Esophagus muscularis mucosa (tissue), 4 donors: Measurements from ENCODE around the gene KRT23. TPM values are rescaled to one million over a fixed set of nuclear protein-coding genes. Genes with fewer than 3 reads are reported as not detected.

Experiments used
- DNase-seq: peaks from one replicate; pipeline ENCODE4 v3.0.0-alpha.2; 2017; ENCODE audit errors: extremely low spot score
- H3K27ac ChIP-seq, 4 donors: fragments of 200-600 bp; sonication (generic); replicated peaks in 1 of 4; 1 replicate in 3 of 4; 2 replicates in 1 of 4; pipeline ENCODE4 v1.5.1; 2016 to 2019; ENCODE audit warnings: mild to moderate bottlenecking in 1 of 4
- H3K27me3 ChIP-seq, 4 donors: fragments of 200-600 bp; sonication (generic); one replicate each; pipeline versions ENCODE4 v1.5.1 to v1.6.0; 2016 to 2019
- H3K36me3 ChIP-seq, 4 donors: fragments of 200-600 bp; sonication (generic); one replicate each; pipeline ENCODE4 v1.5.1; 2016 to 2019
- H3K4me1 ChIP-seq, 4 donors: fragments of 200-600 bp; sonication (generic); one replicate each; pipeline ENCODE4 v1.5.1; 2016 to 2019
- H3K4me3 ChIP-seq, 4 donors: fragments of 200-600 bp; sonication (generic); 1 replicate in 2 of 4; 2 replicates in 2 of 4; pipeline ENCODE4 v1.5.1; 2016 to 2019; ENCODE audit warnings: mild to moderate bottlenecking in 4 of 4, moderate library complexity in 1 of 4
- H3K9me3 ChIP-seq, 4 donors: fragments of 200-600 bp; sonication (generic); 1 replicate in 3 of 4; 2 replicates in 1 of 4; pipeline ENCODE4 v1.5.1; 2016 to 2019
- EP300 ChIP-seq: sonication (generic); formaldehyde crosslinking; IDR thresholded peaks from one replicate; pipeline ENCODE4 v1.6.1; 2017; ENCODE audit warnings: antibody characterized with exemption
- POLR2A ChIP-seq: fragments of 450-650 bp; IDR thresholded peaks from one replicate; pipeline ENCODE4 v1.6.1; 2017; ENCODE audit warnings: antibody characterized with exemption, moderate library complexity, mild to moderate bottlenecking, low read depth
- POLR2AphosphoS5 ChIP-seq, 2 donors: sonication (generic); formaldehyde crosslinking; IDR thresholded peaks; one replicate each; pipeline ENCODE4 v1.6.1; 2017; ENCODE audit warnings: antibody characterized with exemption in 2 of 2
- WGBS: methylation state at CpG from one replicate; pipeline ENCODE4 v1.1.5; 2018; 5-methylcytosine and 5-hydroxymethylcytosine counted together
- intact Hi-C: fragments of 100-400 bp; cut with DNase I; formaldehyde crosslinking; loops from one replicate; pipeline ENCODE4 v1.15.1; 2023
- total RNA-seq, 4 donors: library from RNA; depleted of rRNA; stranded (reverse); fragments of >200 nt; gene quantifications; one replicate each; pipeline versions ENCODE4 v1.1.0 to v1.2.1, GENCODE V29; 2016
- TF ChIP-seq, protein P1 (sequence below), 3 experiments: fragments of 200-600 bp in 2 of 3; fragments of 450-650 bp in 1 of 3; sonication (generic) in 2 of 3; IDR thresholded peaks; one replicate each; pipeline ENCODE4 v1.5.1; 2017 to 2019; ENCODE audit warnings: antibody characterized with exemption in 3 of 3, mild to moderate bottlenecking in 2 of 3, moderate library complexity in 1 of 3

The KRT23 gene
- total RNA-seq, 4 donors from 2014 or later: 0.50 TPM; not detected in 3

DNA sequence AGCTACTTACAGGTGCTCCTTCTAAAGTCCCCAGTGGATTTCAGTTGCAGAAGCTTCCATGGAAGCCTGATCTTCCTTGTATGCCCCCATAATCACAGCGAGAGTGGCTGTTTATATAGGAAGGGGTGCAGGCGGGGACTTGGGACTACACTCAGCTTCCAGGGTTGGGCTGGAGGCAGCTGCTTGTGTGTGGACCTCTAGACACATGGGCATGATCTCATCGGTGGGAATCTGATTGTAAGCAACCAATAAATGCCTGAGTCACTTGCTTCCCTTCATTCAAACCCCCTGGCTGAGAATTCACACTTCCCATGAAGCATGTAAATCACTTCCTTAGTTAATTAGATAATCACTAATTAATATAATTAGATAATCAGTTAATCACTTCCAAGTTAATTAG is 51.4 kb downstream of the KRT23 start:
- intact Hi-C loops: no loop called here
- Histone ChIP-seq H3K36me3 (no peaks in the 10 kb centered on the region), H3K9me3 (no peaks in the 10 kb centered on the region), H3K27ac (no peak overlapping the region), H3K27me3 (peaks cover 0 to 25% (median 3%) of the 10 kb centered on the region in 4 donors), H3K4me3 (no peak overlapping the region), H3K4me1 (no peaks in the 10 kb centered on the region)
- DNase-seq: no peak
- TF ChIP-seq POLR2A (no peak), POLR2AphosphoS5 (IDR thresholded peaks at IDR 0.05) (no peak)
- 64% methylated on average over 3 of the region's 3 CpGs for WGBS

DNA sequence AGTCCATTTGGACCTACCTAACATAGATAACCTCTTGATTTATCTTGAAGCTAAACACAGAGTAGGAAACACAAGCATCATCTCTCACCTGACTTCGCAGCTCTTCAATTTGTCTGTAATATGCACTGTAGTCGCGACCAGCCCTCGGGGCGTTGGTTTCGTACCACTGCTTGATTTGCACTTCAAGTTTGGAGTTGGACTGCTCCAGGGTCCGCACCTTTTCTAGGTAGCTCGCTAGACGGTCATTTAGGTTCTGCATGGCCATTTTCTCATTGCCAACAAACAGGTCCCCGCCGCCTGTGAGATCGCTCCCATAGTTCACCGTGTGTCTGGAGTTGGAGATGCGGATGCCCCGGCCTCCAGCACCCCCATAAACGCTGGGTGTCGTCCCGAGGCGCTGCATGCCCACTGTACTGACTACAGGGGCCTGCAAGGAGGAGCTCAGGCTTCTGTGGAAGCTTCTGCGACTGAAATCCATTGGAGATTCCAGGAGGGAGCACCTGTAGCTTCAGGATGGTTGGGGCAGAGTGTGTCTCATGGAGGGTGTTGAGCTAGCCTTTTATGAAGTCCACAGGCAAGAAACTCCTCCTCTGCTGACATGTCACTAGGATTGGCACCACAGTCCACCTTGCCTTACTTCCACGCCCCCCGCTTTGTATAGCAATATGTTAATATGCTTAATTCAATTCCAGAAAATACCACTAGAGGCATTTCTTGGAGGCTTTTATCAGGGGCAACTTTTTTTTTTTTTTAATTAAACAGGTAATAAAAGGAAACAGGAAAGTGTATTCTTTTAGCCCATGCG is 52.5 kb downstream of the KRT23 start, which contains the start of gene KRT20:
TSS of gene KRT20 (minus strand) at position 535 of the 805 bp plus-strand sequence. CDS start at position 478, 57 bp downstream.
- Histone ChIP-seq H3K36me3 (no peaks in the 10 kb centered on the region), H3K4me3 (no peak within 1 kb of the TSS), H3K27ac (no peak within 1 kb of the TSS), H3K9me3 (no peaks in the 10 kb centered on the region), H3K4me1 (no peaks in the 10 kb centered on the region), H3K27me3 (peaks cover 0 to 24% (median 3%) of the 10 kb centered on the region in 4 donors)
- WGBS: 87% methylated on average over 22 of the region's 23 CpGs
- intact Hi-C loops: no loop called here
- no peak for DNase-seq
- TF ChIP-seq POLR2A: no peak
- TF ChIP-seq, protein P1, sequence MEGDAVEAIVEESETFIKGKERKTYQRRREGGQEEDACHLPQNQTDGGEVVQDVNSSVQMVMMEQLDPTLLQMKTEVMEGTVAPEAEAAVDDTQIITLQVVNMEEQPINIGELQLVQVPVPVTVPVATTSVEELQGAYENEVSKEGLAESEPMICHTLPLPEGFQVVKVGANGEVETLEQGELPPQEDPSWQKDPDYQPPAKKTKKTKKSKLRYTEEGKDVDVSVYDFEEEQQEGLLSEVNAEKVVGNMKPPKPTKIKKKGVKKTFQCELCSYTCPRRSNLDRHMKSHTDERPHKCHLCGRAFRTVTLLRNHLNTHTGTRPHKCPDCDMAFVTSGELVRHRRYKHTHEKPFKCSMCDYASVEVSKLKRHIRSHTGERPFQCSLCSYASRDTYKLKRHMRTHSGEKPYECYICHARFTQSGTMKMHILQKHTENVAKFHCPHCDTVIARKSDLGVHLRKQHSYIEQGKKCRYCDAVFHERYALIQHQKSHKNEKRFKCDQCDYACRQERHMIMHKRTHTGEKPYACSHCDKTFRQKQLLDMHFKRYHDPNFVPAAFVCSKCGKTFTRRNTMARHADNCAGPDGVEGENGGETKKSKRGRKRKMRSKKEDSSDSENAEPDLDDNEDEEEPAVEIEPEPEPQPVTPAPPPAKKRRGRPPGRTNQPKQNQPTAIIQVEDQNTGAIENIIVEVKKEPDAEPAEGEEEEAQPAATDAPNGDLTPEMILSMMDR (IDR thresholded peaks at IDR 0.05): no peak
- TF ChIP-seq EP300: no peak
- no peak for TF ChIP-seq POLR2AphosphoS5 (IDR thresholded peaks at IDR 0.05)

DNA sequence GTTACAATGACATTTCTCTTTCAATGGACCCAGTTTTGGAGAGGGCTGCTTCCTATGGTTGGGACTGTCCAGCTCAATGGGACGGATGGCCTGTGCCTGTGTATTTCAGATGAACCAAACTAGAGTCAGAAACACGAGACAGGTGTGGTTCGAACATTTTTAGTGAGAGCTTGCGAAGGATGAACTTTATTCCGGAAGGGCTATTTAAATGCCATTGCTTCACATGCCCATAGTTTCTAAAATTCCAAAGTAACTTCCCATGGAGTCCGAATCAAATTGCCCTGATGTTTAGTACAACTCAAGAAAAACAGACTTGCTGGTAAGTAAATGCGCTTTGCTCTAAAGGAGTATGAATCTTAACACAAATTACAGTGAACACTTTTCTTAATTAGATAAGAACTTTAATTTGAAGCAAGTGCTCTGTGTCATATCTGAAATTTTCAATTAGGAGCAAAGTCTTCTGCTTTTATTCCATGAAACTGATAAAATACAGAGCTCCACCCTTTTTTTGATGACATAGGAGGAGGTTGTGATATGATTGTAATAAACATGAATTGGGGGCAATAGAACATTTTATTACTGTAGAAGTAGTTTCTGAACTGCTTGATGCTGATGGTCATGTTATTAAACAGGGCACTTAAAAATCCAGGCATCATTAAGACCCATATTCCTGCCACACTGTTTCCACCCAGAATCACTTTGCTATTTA is 53.7 kb downstream of the KRT23 start:
- Histone ChIP-seq H3K4me3 (no peak overlapping the region), H3K36me3 (no peaks in the 10 kb centered on the region), H3K27ac (no peak overlapping the region), H3K9me3 (no peaks in the 10 kb centered on the region), H3K27me3 (peaks cover 0 to 14% (median 0%) of the 10 kb centered on the region in 4 donors), H3K4me1 (no peaks in the 10 kb centered on the region)
- DNase-seq: no peak
- TF ChIP-seq EP300: no peak
- TF ChIP-seq POLR2AphosphoS5 (IDR thresholded peaks at IDR 0.05): no peak
- TF ChIP-seq, protein P1 (IDR thresholded peaks at IDR 0.05): no peak
- TF ChIP-seq POLR2A: no peak
- intact Hi-C loops: no loop called here
- WGBS: 91% methylated on average over 7 of the region's 7 CpGs

DNA sequence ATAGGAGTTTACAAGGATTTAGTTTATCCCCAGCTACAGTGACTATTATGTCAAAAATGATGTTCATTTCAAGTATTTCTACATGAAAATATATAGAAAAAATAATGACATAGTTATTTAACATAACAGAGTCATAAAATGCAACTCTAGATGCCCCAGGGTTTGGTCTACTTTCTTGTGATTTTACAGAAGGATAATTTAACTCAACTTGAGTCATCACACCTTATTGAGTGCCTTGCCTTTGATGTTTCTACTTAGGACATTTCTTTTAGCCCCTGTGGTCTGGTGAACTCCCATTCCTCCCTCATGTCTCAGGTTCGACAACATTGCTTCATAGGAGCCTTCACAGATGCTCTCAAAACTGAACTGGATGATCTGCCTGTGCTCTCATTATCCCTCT is 54.4 kb downstream of the KRT23 start:
- H3K4me3 ChIP-seq: no peak overlapping the region
- no peak for DNase-seq
- no peaks in the 10 kb centered on the region for H3K4me1 ChIP-seq
- TF ChIP-seq POLR2AphosphoS5 (IDR thresholded peaks at IDR 0.05) (no peak), EP300 (no peak), POLR2A (no peak)
- TF ChIP-seq, protein P1 (IDR thresholded peaks at IDR 0.05): no peak
- intact Hi-C loops: no loop called here
- no peak overlapping the region for H3K27ac ChIP-seq
- H3K36me3 ChIP-seq: no peaks in the 10 kb centered on the region
- peaks cover 0 to 14% (median 0%) of the 10 kb centered on the region in 4 donors for H3K27me3 ChIP-seq
- WGBS: 92% methylated on average over 1 of the region's 1 CpG
- H3K9me3 ChIP-seq: no peaks in the 10 kb centered on the region

DNA sequence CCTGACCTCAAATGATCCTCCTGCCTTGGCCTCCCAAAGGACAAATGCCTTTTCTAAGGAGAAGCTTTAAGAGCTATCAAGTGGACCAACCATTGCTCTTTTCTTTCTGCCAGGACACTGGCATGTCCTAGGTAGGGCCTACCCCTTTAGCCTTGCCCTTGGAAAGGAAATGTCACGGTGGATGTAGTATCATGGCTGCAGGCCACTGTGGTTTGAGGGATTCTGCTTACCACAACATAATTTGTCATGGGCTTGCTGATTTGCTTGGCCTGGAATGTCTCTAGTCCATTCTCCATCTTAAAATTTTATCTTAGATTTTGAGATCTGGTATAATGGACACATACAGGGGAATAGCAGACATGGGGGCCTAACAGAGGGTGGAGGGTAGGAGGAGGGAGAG is 58.4 kb downstream of the KRT23 start:
- TF ChIP-seq, protein P1 (IDR thresholded peaks at IDR 0.05): no peak
- TF ChIP-seq POLR2A: no peak
- no peak for TF ChIP-seq EP300
- TF ChIP-seq POLR2AphosphoS5 (IDR thresholded peaks at IDR 0.05): no peak
- Histone ChIP-seq H3K9me3 (no peaks in the 10 kb centered on the region), H3K36me3 (no peaks in the 10 kb centered on the region), H3K4me1 (no peaks in the 10 kb centered on the region), H3K27ac (no peak overlapping the region), H3K4me3 (no peak overlapping the region), H3K27me3 (no peaks in the 10 kb centered on the region)
- DNase-seq: no peak
- 94% methylated on average over 1 of the region's 1 CpG for whole genome bisulfite sequencing
- intact Hi-C loops: no loop called here
